ENCODE measurements around the gene BTBD17. TPM values are rescaled to one million over a fixed set of nuclear protein-coding genes. Genes with fewer than 3 reads are reported as not detected.

The BTBD17 gene
- total RNA-seq, 4 donors from 2014 or later: not detected

GRCh38 chr17:74404789-74405188 is 43.1 kb upstream of the BTBD17 start:
- Histone ChIP-seq H3K27me3 (peaks cover 6% of the 10 kb centered on the region), H3K4me3 (no peak overlapping the region), H3K4me1 (no peaks in the 10 kb centered on the region), H3K9me3 (no peaks in the 10 kb centered on the region), H3K27ac (no peak overlapping the region), H3K36me3 (no peaks in the 10 kb centered on the region)
- TF ChIP-seq EP300 (IDR thresholded peaks at IDR 0.05): no peak
- no peak for TF ChIP-seq POLR2AphosphoS5 (IDR thresholded peaks at IDR 0.05)
- no peak for TF ChIP-seq CTCF (IDR thresholded peaks at IDR 0.05)
- no peak for TF ChIP-seq POLR2A (IDR thresholded peaks at IDR 0.05)
- DNase-seq (ENCODE audit: low spot score in 2 of 2): no peak
- WGBS: 82% methylated on average over 6 of the region's 6 CpGs

- no peak for DNase-seq (ENCODE audit: low spot score in 2 of 2)
- WGBS: 42% methylated on average over 6 of the region's 7 CpGs
- Histone ChIP-seq H3K4me1 (no peaks in the 10 kb centered on the region), H3K27ac (no peak overlapping the region), H3K36me3 (no peaks in the 10 kb centered on the region), H3K9me3 (no peaks in the 10 kb centered on the region), H3K4me3 (no peak overlapping the region), H3K27me3 (peaks cover 6% of the 10 kb centered on the region)
- TF ChIP-seq EP300 (IDR thresholded peaks at IDR 0.05) (no peak), POLR2A (IDR thresholded peaks at IDR 0.05) (no peak)
These were observed 42.5 kb upstream of the BTBD17 start for GRCh38 chr17:74404218-74404617.

- no peaks in the 10 kb centered on the region for H3K9me3 ChIP-seq
- WGBS: 61% methylated on average over 12 of the region's 12 CpGs
These were observed 42.0 kb upstream of the BTBD17 start for GRCh38 chr17:74403512-74404137.

GRCh38 chr17:74402048-74402447 is 40.4 kb upstream of the BTBD17 start:
- WGBS: 87% methylated on average over 7 of the region's 7 CpGs
- no peaks in the 10 kb centered on the region for H3K4me1 ChIP-seq
- H3K27ac ChIP-seq: no peak overlapping the region
- no peak for DNase-seq (ENCODE audit: low spot score in 2 of 2)
- H3K9me3 ChIP-seq: no peaks in the 10 kb centered on the region
- no peak for TF ChIP-seq EP300 (IDR thresholded peaks at IDR 0.05)
- TF ChIP-seq POLR2AphosphoS5 (IDR thresholded peaks at IDR 0.05): no peak
- TF ChIP-seq POLR2A (IDR thresholded peaks at IDR 0.05): no peak
- TF ChIP-seq CTCF (IDR thresholded peaks at IDR 0.05): no peak
- no peaks in the 10 kb centered on the region for H3K36me3 ChIP-seq
- H3K4me3 ChIP-seq: no peak overlapping the region
- H3K27me3 ChIP-seq: peaks cover 6% of the 10 kb centered on the region

More at GRCh38 chr17:74403512-74404137, 42.0 kb upstream of the BTBD17 start:
- peaks cover 6% of the 10 kb centered on the region for H3K27me3 ChIP-seq
- no peak for TF ChIP-seq EP300 (IDR thresholded peaks at IDR 0.05)
- TF ChIP-seq POLR2AphosphoS5 (IDR thresholded peaks at IDR 0.05): no peak
- no peak for TF ChIP-seq CTCF (IDR thresholded peaks at IDR 0.05)
- TF ChIP-seq POLR2A (IDR thresholded peaks at IDR 0.05): no peak
- H3K27ac ChIP-seq: no peak overlapping the region
- no peaks in the 10 kb centered on the region for H3K36me3 ChIP-seq
- H3K4me1 ChIP-seq: no peaks in the 10 kb centered on the region
- H3K4me3 ChIP-seq: no peak overlapping the region
- no peak for DNase-seq (ENCODE audit: low spot score in 2 of 2)

GRCh38 chr17:74396567-74396966 is 34.9 kb upstream of the BTBD17 start:
- Histone ChIP-seq H3K4me1 (no peaks in the 10 kb centered on the region), H3K9me3 (no peaks in the 10 kb centered on the region), H3K27me3 (no peaks in the 10 kb centered on the region), H3K4me3 (no peak overlapping the region), H3K27ac (no peak overlapping the region), H3K36me3 (no peaks in the 10 kb centered on the region)
- WGBS: 77% methylated on average over 4 of the region's 4 CpGs
- DNase-seq (ENCODE audit: low spot score in 2 of 2): no peak
- no peak for TF ChIP-seq POLR2A (IDR thresholded peaks at IDR 0.05)
- TF ChIP-seq CTCF (IDR thresholded peaks at IDR 0.05): no peak
- TF ChIP-seq EP300 (IDR thresholded peaks at IDR 0.05): no peak
- no peak for TF ChIP-seq POLR2AphosphoS5 (IDR thresholded peaks at IDR 0.05)

- Histone ChIP-seq H3K27ac (no peak overlapping the region), H3K4me1 (peaks cover 3% of the 10 kb centered on the region), H3K9me3 (no peaks in the 10 kb centered on the region), H3K36me3 (no peaks in the 10 kb centered on the region), H3K4me3 (no peak overlapping the region), H3K27me3 (no peaks in the 10 kb centered on the region)
- 69% methylated on average over 7 of the region's 7 CpGs for WGBS
- DNase-seq (ENCODE audit: low spot score in 2 of 2): no peak
- TF ChIP-seq POLR2AphosphoS5 (IDR thresholded peaks at IDR 0.05) (no peak), CTCF (IDR thresholded peaks at IDR 0.05) (no peak), EP300 (IDR thresholded peaks at IDR 0.05) (no peak), POLR2A (IDR thresholded peaks at IDR 0.05) (no peak)
These were observed 33.3 kb upstream of the BTBD17 start for GRCh38 chr17:74394977-74395376.

Measured in suprapubic skin (tissue), 4 donors.